Measurements from ENCODE around the gene TMEM9. TPM values are rescaled to one million over a fixed set of nuclear protein-coding genes. Genes with fewer than 3 reads are reported as not detected.

TMEM9 gene
- total RNA-seq, 1 donor from 2014 or later, result 25.0 TPM

DNA sequence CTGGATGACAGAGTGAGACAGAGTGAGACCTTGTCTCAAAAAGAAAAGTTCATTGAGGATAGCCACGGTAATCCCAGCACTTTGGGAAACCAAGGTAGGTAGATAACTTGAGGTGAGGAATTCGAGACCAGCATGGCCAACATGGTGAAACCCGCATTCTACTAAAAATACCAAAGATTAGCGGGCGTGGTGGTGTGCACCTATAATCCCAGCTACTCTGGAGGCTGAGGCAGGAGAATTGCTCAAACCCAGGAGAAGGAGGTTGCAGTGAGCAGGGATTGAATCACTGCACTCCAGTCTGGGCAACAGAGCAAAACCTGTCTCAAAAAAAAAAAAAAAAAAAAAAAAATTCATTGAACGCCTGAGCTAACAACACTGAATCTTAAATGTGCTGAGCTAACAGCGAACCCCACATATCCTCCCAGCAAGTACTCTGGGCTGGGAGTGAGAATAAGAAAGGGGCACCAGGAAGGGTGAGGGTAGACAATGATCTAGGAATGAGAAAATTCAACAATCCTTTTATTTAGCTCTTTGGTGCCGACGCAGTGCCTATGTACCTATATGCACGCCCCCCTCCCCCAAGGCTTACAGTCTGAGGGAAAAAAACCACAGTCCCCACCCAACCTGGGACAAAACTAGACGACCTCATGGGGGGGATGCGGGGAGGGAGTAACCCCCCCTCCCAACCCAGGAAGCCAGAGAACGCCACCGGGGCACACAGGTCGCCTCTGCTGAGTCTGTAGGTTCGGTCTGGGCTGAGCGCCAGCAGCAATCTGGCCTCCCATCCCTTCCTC, 40.6 kb downstream of the TMEM9 start:
- intact Hi-C loops (cut with DNase I), result loop anchor here (2.0 kb wide), 1 partner anchor 143 kb away; no protein-coding TSS in a partner anchor
- no peak for DNase-seq (ENCODE audit: low spot score)

DNA sequence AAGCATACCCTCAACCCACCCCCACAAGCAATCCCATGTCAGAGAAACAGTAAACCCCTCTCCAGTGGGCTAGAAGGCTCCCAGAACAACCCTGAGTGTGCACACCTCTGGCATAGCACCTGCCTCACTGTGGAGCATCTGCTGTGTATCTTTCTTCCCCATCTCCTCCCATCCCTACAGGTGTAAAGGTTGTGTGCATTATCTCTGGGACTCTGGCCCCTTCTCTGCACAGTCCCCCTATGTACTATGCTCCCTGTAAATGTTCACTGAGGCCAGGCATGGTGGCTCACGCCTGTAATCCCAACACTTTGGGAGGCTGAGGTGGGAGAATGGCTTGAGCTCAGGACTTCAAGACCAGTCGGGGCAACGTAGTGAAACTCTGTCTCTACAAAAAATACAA, 41.3 kb downstream of the TMEM9 start:
- DNase-seq (ENCODE audit: low spot score), result no peak
- intact Hi-C loops (cut with DNase I), result no loop called here

GRCh38 chr1:201112173-201112731, 42.0 kb downstream of the TMEM9 start, which contains the start of gene CACNA1S:
TSS of gene CACNA1S (minus strand) at chr1:201112426. CDS start at chr1:201112339, 87 bp downstream.
- intact Hi-C loops (cut with DNase I), result no loop called here
- DNase-seq (ENCODE audit: low spot score), result no peak

GRCh38 chr1:201111672-201112071, 42.6 kb downstream of the TMEM9 start:
- intact Hi-C loops (cut with DNase I), result no loop called here
- DNase-seq (ENCODE audit: low spot score), result no peak

- intact Hi-C loops (cut with DNase I), result no loop called here
- DNase-seq (ENCODE audit: low spot score), result no peak
Measured at GRCh38 chr1:201111156-201111555, 43.1 kb downstream of the TMEM9 start.

DNA sequence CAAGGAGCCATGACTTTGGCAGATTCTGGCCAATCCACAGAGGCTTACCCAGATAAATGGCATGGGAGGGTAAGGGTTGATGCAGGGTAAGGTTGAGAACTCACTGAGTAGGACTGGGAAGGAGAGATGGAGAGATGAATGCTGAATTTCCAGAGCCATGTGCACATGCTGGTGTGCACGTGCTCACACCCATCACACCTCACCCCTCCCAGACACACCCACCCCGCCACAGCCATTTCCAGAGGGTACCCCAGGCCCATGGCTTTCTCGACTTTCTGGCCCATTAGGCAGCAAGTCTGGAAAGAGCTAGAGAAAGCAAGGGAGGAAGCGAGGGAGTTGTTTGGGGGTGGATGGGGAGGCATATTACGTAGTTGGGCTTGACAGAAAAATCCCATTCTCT, 43.7 kb downstream of the TMEM9 start:
- no peak for DNase-seq (ENCODE audit: low spot score)
- intact Hi-C loops (cut with DNase I), result no loop called here

- DNase-seq (ENCODE audit: low spot score), result no peak
- intact Hi-C loops (cut with DNase I), result no loop called here
Measured at GRCh38 chr1:201110138-201110537, 44.1 kb downstream of the TMEM9 start.

GRCh38 chr1:201109651-201110050, 44.6 kb downstream of the TMEM9 start:
- intact Hi-C loops (cut with DNase I), result no loop called here

DNA sequence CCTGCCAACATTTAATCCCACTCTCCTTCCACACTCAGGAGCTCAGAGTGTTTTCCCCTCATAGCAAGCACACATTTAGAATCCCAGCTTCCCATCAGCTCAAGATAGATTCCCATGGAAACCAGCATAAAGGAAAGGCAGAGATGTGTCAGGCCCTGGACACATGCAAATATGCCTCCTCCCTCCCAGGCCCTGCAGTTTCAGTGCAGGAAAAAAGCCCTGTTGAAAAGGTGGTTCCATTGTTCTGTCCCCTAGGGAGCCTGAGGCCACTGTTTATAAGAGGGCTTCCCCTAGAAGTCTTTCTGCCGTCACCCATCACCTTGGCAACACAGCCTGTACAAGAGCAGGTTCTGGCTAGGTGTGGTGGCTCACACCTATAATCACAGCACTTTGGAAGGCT, 45.7 kb downstream of the TMEM9 start:
- no peak for DNase-seq (ENCODE audit: low spot score)
- intact Hi-C loops (cut with DNase I), result no loop called here

More at GRCh38 chr1:201109651-201110050, 44.6 kb downstream of the TMEM9 start:
- DNase-seq (ENCODE audit: low spot score), result no peak

GRCh38 chr1:201105688-201106087, 48.6 kb downstream of the TMEM9 start:
- DNase-seq (ENCODE audit: low spot score), result no peak
- intact Hi-C loops (cut with DNase I), result no loop called here

DNA sequence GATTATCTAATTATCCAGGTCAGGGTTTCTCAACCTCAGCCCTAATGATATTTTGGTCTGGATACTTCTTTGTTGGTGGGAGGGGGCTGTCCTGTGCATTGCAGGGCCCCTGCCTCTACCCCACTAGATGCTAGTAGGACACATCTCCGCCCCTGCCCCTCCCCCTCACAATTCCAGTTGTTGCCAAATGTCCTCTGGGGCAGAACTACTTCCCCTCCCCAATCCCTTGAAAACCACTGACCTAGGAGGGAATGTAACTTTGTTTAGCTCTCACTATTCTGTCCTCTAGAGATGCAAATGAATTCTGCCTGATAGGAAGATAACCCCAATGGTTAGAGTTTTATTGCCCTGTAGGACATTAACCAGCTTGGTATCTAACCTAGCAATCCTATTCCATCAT, 50.1 kb downstream of the TMEM9 start:
- DNase-seq (ENCODE audit: low spot score), result no peak
- intact Hi-C loops (cut with DNase I), result no loop called here

DNA sequence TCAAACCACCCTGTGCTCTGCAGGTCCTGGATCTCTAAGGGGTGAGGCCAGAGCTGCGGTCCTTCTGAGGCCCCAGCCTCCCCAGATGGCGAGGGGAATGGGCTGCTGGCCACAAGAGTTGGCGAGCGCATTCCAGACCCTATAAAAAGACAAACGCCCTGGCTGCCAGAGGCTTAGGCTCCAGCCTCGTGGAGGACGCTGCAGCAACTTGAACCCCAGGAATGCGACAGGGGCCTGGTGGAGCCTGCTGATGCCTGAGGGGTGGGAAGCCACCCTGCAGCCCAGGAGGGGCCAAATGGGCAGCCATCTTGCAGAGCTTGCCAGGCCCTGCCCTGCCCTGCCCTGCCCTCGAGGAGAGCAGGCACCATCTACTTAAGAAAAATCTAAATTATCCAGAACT, 50.6 kb downstream of the TMEM9 start:
- intact Hi-C loops (cut with DNase I), result no loop called here
- no peak for DNase-seq (ENCODE audit: low spot score)

- DNase-seq (ENCODE audit: low spot score), result no peak
- intact Hi-C loops (cut with DNase I), result no loop called here
Measured at GRCh38 chr1:201100169-201100930, 53.9 kb downstream of the TMEM9 start.

GRCh38 chr1:201098992-201099677, 55.1 kb downstream of the TMEM9 start:
- intact Hi-C loops (cut with DNase I), result no loop called here
- DNase-seq (ENCODE audit: low spot score), result no peak

DNA sequence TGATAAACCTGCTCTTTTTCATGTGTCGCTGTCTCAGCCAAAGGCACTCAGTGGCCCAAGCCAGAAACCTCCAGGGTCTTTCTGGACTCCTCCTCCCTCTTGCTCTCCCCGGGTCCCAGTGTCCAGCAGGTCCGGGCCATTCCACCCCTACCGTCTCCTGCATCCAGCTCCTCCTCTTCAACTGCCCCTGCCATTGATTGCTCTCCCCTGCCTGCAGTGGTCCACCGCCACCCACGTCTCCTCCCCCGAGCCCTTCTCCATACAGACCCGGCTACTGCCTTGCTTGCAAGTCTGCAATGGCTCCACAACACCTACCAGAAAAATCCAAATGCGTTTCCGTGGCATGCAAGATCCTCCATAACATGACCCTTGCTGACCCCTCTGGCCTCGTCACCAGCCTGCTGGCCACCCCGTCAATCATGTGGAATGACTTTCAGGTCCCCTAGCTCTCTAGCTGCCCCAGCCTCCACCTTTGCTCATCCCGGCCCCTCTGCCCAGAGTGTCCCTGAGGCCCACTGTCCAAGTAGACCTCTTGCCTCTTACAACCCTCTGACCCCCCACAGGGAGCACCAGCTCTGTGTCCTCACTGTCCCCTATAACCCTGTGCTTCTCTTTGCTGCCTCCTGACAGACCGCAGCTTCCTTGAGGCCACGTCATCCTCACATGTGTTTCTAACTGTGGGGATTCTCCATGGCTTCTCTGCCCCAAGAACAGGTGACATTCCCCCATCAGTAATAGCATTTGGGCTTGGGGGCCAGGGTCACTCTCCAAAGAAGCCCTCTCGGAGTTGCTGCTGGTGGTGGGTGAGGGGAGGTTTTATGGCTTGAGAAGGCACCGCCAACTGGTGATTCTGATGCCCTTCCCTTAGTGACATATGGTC, 57.1 kb downstream of the TMEM9 start:
- intact Hi-C loops (cut with DNase I), result no loop called here
- DNase-seq (ENCODE audit: low spot score), result no peak

DNA sequence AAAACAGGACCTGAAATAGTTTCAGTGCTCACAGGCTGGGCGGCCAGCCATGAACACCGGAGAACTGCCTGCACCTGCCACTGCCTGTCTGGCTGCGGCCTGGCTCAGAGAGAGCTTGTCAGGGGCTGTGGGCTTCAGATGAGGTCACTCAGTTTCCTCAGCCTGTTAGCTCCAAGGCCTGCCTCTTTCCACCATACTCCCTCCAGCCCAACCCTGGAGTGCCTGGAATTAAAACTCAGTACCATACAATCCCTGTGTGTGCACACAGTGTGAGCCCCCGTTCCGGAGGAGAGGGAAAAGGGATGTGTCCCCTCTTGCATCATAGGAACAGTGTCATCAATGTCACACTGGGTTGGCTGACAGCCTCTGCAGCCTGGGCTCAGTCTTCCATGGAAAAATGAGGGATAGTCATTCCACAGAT, 58.2 kb downstream of the TMEM9 start:
- DNase-seq (ENCODE audit: low spot score), result no peak
- intact Hi-C loops (cut with DNase I), result no loop called here

- intact Hi-C loops (cut with DNase I), result no loop called here
- DNase-seq (ENCODE audit: low spot score), result no peak
Measured at GRCh38 chr1:201095581-201095980, 58.7 kb downstream of the TMEM9 start.

DNA sequence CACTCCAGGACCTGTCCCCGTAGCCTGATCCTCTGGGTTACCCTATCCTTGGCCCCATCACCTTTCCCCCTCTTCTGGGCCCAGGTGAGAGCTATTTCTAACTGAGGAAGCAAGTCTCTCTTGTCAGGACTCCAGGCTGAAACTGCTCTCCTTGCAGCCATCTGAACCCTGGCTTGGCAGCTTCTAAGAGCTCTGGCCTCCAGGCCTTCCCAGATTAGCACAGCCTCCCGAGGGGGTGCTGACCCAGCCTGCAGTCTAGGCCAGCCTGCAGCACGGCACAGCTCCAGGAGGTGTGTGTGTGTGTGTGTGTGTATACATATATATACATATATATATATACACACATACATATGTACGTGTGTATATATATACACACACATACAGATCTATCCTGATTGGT, 59.4 kb downstream of the TMEM9 start:
- intact Hi-C loops (cut with DNase I), result no loop called here
- no peak for DNase-seq (ENCODE audit: low spot score)

DNA sequence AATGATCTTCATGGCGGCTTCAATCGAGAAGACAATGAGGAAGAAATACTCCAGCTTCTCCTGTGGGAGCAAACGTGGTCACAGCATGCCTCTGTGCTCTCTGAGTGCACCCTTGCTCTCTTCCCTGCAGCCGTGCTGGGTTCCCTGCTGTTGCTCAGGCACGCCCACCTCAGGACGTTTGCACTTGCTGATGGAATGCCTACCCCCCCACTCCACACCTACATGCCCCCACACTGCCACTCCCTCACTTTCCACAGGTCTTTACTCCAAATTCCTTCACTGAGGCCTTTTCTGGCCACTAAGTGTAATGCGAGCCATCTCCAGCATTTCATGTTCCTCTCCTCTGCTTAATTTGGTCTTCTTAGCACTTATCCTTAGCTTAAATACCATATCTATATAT, 60.3 kb downstream of the TMEM9 start:
- DNase-seq (ENCODE audit: low spot score), result no peak

More for the DNA sequence above, 60.3 kb downstream of the TMEM9 start:
- intact Hi-C loops (cut with DNase I), result no loop called here

All from cardiac septum (tissue), 1 donor.